Tibial artery (tissue), 4 donors: ENCODE measurements around the gene ZNF226.
"Not testable (repeated sequence)": the region's sequence is repeated elsewhere in the genome, so short reads cannot be mapped to it uniquely, and the experiment has no call there.

Source experiments
- DNase-seq, 2 donors: peaks; one replicate each; pipeline ENCODE4 v3.0.0-alpha.2; 2019
- H3K27ac ChIP-seq, 2 donors: fragments of 200-600 bp; sonication (generic) in 1 of 2; 1 replicate in 1 of 2; 2 replicates in 1 of 2; pipeline ENCODE4 v1.5.1; 2018 to 2019; ENCODE audit warnings: mild to moderate bottlenecking in 1 of 2
- H3K27me3 ChIP-seq, 2 donors: fragments of 200-600 bp; sonication (generic) in 1 of 2; one replicate each; pipeline versions ENCODE4 v1.5.1 to v1.6.0; 2016 to 2019
- H3K36me3 ChIP-seq, 3 donors: fragments of 200-600 bp; sonication (generic) in 2 of 3; one replicate each; pipeline ENCODE4 v1.5.1; 2016 to 2019; ENCODE audit warnings: mild to moderate bottlenecking in 2 of 3
- H3K4me1 ChIP-seq, 4 donors: fragments of 200-600 bp; sonication (generic) in 2 of 4; 1 replicate in 3 of 4; 2 replicates in 1 of 4; pipeline ENCODE4 v1.5.1; 2016 to 2019
- H3K4me3 ChIP-seq, 2 donors: fragments of 200-600 bp; sonication (generic) in 1 of 2; 1 replicate in 1 of 2; 2 replicates in 1 of 2; pipeline ENCODE4 v1.5.1; 2018 to 2019; ENCODE audit warnings: mild to moderate bottlenecking in 2 of 2
- H3K9me3 ChIP-seq, 3 donors: fragments of 200-600 bp; sonication (generic) in 1 of 3; one replicate each; pipeline ENCODE4 v1.5.1; 2016 to 2019
- CTCF ChIP-seq, 2 experiments: fragments of 200-600 bp in 1 of 2; fragments of 450-650 bp in 1 of 2; IDR thresholded peaks; one replicate each; pipeline ENCODE4 v1.5.1; 2017 to 2019; ENCODE audit warnings: antibody characterized with exemption in 2 of 2, mild to moderate bottlenecking in 1 of 2, moderate library complexity in 1 of 2
- intact Hi-C: fragments of 100-400 bp; cut with DNase I; formaldehyde crosslinking; loops from one replicate; pipeline ENCODE4 v1.15.0; 2023; ENCODE audit warnings: low total_unique reads

ZNF226 gene

GRCh38 chr19:44212866-44213346 lies 48.0 kb downstream of the ZNF226 start:
- Histone ChIP-seq H3K36me3 (peaks cover 26 to 37% (median 34%) of the 10 kb centered on the region in 3 donors), H3K4me1 (peaks cover 0 to 11% (median 0%) of the 10 kb centered on the region in 4 donors), H3K27ac (peak overlapping the region; percentile 81 to 87), H3K27me3 (no peaks in the 10 kb centered on the region), H3K4me3 (peak overlapping the region; percentile 66 to 76), H3K9me3 (peaks cover 0 to 13% (median 0%) of the 10 kb centered on the region in 3 donors)
- TF ChIP-seq CTCF (IDR thresholded peaks at IDR 0.05) = no peak
- DNase-seq = no peak
- intact Hi-C loops = loop anchor here (5.0 kb wide), 1 partner anchor 89 kb away; no protein-coding TSS in a partner anchor

DNA sequence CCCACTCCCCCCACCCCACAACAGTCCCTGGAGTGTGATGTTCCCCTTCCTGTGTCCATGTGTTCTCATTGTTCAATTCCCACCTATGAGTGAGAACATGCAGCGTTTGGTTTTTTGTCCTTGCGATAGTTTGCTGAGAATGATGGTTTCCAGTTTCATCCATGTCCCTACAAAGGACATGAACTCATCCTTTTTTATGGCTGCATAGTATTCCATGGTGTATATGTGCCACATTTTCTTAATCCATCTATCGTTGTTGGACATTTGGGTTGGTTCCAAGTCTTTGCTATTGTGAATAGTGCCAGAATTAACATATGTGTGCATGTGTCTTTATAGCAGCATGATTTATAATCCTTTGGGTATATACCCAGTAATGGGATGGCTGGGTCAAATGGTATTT lies 55.0 kb downstream of the ZNF226 start:
- Histone ChIP-seq H3K9me3 (peaks cover 0 to 28% (median 0%) of the 10 kb centered on the region in 3 donors), H3K36me3 (peaks cover 44 to 61% (median 57%) of the 10 kb centered on the region in 3 donors)
- H3K4me1 ChIP-seq, H3K4me3 ChIP-seq, H3K27ac ChIP-seq, H3K27me3 ChIP-seq, intact Hi-C loops, DNase-seq: not testable (repeated sequence)

GRCh38 chr19:44220761-44221160 lies 55.9 kb downstream of the ZNF226 start:
- intact Hi-C loops, H3K4me1 ChIP-seq, DNase-seq, H3K27me3 ChIP-seq, H3K4me3 ChIP-seq, H3K27ac ChIP-seq: not testable (repeated sequence)
- Histone ChIP-seq H3K36me3 (peaks cover 39 to 58% (median 55%) of the 10 kb centered on the region in 3 donors), H3K9me3 (peaks cover 0 to 35% (median 3%) of the 10 kb centered on the region in 3 donors)

DNA sequence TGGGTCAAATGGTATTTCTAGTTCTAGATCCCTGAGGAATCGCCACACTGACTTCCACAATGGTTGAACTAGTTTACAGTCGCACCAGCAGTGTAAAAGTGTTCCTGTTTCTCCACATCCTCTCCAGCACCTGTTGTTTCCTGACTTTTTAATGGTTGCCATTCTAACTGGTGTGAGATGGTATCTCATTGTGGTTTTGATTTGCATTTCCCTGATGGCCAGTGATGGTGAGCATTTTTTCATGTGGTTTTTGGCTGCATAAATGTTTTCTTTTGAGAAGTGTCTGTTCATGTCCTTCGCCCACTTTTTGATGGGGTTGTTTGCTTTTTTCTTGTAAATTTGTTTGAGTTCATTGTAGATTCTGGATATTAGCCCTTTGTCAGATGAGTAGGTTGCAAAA lies 56.4 kb downstream of the ZNF226 start:
- intact Hi-C loops, H3K27me3 ChIP-seq, H3K4me3 ChIP-seq, H3K27ac ChIP-seq, DNase-seq, H3K4me1 ChIP-seq: not testable (repeated sequence)
- Histone ChIP-seq H3K36me3 (peaks cover 41 to 61% (median 55%) of the 10 kb centered on the region in 3 donors), H3K9me3 (peaks cover 0 to 40% (median 8%) of the 10 kb centered on the region in 3 donors)
